GM23338 (cell line): ENCODE data around the gene MFSD11. TPM values are rescaled to one million over a fixed set of nuclear protein-coding genes. Genes with fewer than 3 reads are reported as not detected.
"Not testable (repeated sequence)": the region's sequence is repeated elsewhere in the genome, so short reads cannot be mapped to it uniquely, and the experiment has no call there.

Experiments
- ATAC-seq: fragments of 200-7000 bp; cut with Tn5 transposase; 3 replicates; pipeline ENCODE4 v1.9.1; 2020
- DNase-seq: peaks from one replicate; pipeline ENCODE4 v3.0.0-alpha.2; 2015; ENCODE audit warnings: low spot score
- H2AFZ ChIP-seq: fragments of 200-600 bp; sonication (generic); 2 replicates; pipeline ENCODE4 v1.8.0; 2016; ENCODE audit warnings: antibody characterized with exemption, mild to moderate bottlenecking, moderate library complexity
- H3F3A ChIP-seq: fragments of 200-600 bp; sonication (generic); replicated peaks from 2 replicates; pipeline ENCODE4 v1.8.0; 2017; ENCODE audit warnings: antibody characterized with exemption, mixed run types, low read depth
- H3K27ac ChIP-seq: fragments of 200-600 bp; sonication (generic); 2 replicates; pipeline ENCODE4 v1.6.1; 2016; ENCODE audit warnings: low read depth
- H3K27me3 ChIP-seq: fragments of 200-600 bp; sonication (generic); 2 replicates; pipeline ENCODE4 v1.8.0; 2016; ENCODE audit warnings: mild to moderate bottlenecking, mixed run types, moderate library complexity; ENCODE audit not compliant: insufficient read depth
- H3K36me3 ChIP-seq: fragments of 200-600 bp; sonication (generic); 2 replicates; pipeline ENCODE4 v1.8.0; 2016; ENCODE audit warnings: mild to moderate bottlenecking; ENCODE audit not compliant: insufficient read depth
- H3K4me1 ChIP-seq: fragments of 200-600 bp; sonication (generic); 2 replicates; pipeline ENCODE4 v1.8.0; 2016; ENCODE audit warnings: mild to moderate bottlenecking, moderate library complexity; ENCODE audit not compliant: insufficient read depth
- H3K4me2 ChIP-seq: fragments of 200-600 bp; sonication (generic); 2 replicates; pipeline ENCODE4 v1.7.1; 2017; ENCODE audit warnings: mixed run types
- H3K4me3 ChIP-seq: fragments of 200-600 bp; sonication (generic); 2 replicates; pipeline ENCODE4 v1.6.1; 2016; ENCODE audit warnings: mixed run types
- H3K79me2 ChIP-seq: fragments of 200-600 bp; sonication (generic); replicated peaks from 2 replicates; pipeline ENCODE4 v1.8.0; 2017; ENCODE audit warnings: mild to moderate bottlenecking; ENCODE audit not compliant: insufficient read depth
- H3K9me2 ChIP-seq: fragments of 200-600 bp; sonication (generic); 2 replicates; pipeline ENCODE4 v1.8.0; 2017; ENCODE audit not compliant: insufficient read depth
- H4K20me1 ChIP-seq: fragments of 200-600 bp; sonication (generic); replicated peaks from 2 replicates; pipeline ENCODE4 v1.8.0; 2017; ENCODE audit warnings: mild to moderate bottlenecking; ENCODE audit not compliant: insufficient read depth
- H3K27ac Mint-ChIP-seq: 2 replicates; pipeline ENCODE4 v1.8.0; 2020; ENCODE audit warnings: inconsistent platforms, mild to moderate bottlenecking, moderate library complexity, mixed read lengths
- H3K27me3 Mint-ChIP-seq: 3 replicates; pipeline ENCODE4 v1.8.0; 2022; ENCODE audit warnings: low read depth, mild to moderate bottlenecking, moderate library complexity, mixed read lengths, inconsistent platforms; ENCODE audit not compliant: insufficient read depth, poor library complexity
- H3K36me3 Mint-ChIP-seq: 3 replicates; pipeline ENCODE4 v1.8.0; 2021; ENCODE audit warnings: low read depth, mild to moderate bottlenecking, inconsistent platforms, moderate library complexity, mixed read lengths
- H3K4me1 Mint-ChIP-seq: 3 replicates; pipeline ENCODE4 v1.8.0; 2020; ENCODE audit warnings: mild to moderate bottlenecking, inconsistent platforms, mixed read lengths
- H3K4me3 Mint-ChIP-seq: 3 replicates; pipeline ENCODE4 v1.8.0; 2021; ENCODE audit warnings: moderate library complexity, mild to moderate bottlenecking, inconsistent platforms, mixed read lengths
- H3K9me3 Mint-ChIP-seq: 3 replicates; pipeline ENCODE4 v1.8.0; 2020; ENCODE audit warnings: moderate library complexity, mild to moderate bottlenecking, inconsistent platforms, mixed read lengths
- CREB1 ChIP-seq: fragments of 250-450 bp; sonication (Bioruptor Pico); IDR thresholded peaks from 2 replicates; pipeline ENCODE4 v1.5.0; 2020; ENCODE audit warnings: low read depth, mild to moderate bottlenecking, moderate library complexity
- EZH2 ChIP-seq: fragments of 200-600 bp; sonication (generic); IDR thresholded peaks from one replicate; pipeline ENCODE4 v1.8.0; 2017; ENCODE audit warnings: antibody characterized with exemption, mild to moderate bottlenecking, low read depth; ENCODE audit not compliant: unreplicated experiment
- EZH2phosphoT487 ChIP-seq: fragments of 200-600 bp; sonication (generic); IDR thresholded peaks from one replicate; pipeline ENCODE4 v1.8.1; 2018; ENCODE audit warnings: antibody characterized with exemption; ENCODE audit not compliant: unreplicated experiment
- JUNB ChIP-seq: IDR thresholded peaks from one replicate; pipeline ENCODE4 v1.6.1; 2016; ENCODE audit warnings: antibody characterized with exemption; ENCODE audit not compliant: unreplicated experiment
- NANOG ChIP-seq: IDR thresholded peaks from 2 replicates; pipeline ENCODE4 v1.6.1; 2016; ENCODE audit warnings: antibody characterized with exemption, borderline replicate concordance
- POLR2AphosphoS5 ChIP-seq: IDR thresholded peaks from 2 replicates; pipeline ENCODE4 v1.6.1; 2016; ENCODE audit warnings: antibody characterized with exemption, low read depth
- STAT1 ChIP-seq: IDR thresholded peaks from one replicate; pipeline ENCODE4 v1.6.1; 2016; ENCODE audit warnings: antibody characterized with exemption; ENCODE audit not compliant: unreplicated experiment
- ZNF114 ChIP-seq: fragments of 250-450 bp; sonication (Bioruptor Pico); IDR thresholded peaks from 2 replicates; pipeline ENCODE4 v1.5.0; 2020; ENCODE audit warnings: mild to moderate bottlenecking, moderate library complexity
- polyA plus RNA-seq: library from polyadenylated mRNA; unstranded; fragments of >200 nt; fragmentation: Nextera tagmentation; extraction: Ambion mirVana; gene quantifications from 2 replicates; pipeline ENCODE4 v1.2.1, GENCODE V29; 2016
- total RNA-seq: library from RNA; depleted of rRNA; stranded (reverse); fragments of >200 nt; shearing (Covaris generic); gene quantifications from 2 replicates; pipeline ENCODE4 v1.2.3, GENCODE V29; 2014
- TF ChIP-seq, protein P1 (sequence below): IDR thresholded peaks from 2 replicates; pipeline ENCODE4 v1.6.1; 2016; ENCODE audit warnings: antibody characterized with exemption
- TF ChIP-seq, protein P2 (sequence below): IDR thresholded peaks from one replicate; pipeline ENCODE4 v1.6.1; 2018; ENCODE audit warnings: antibody characterized with exemption; ENCODE audit not compliant: unreplicated experiment
- TF ChIP-seq, protein P3 (sequence below), 2 experiments: fragments of 200-600 bp in 1 of 2; sonication (generic) in 1 of 2; conservative IDR thresholded peaks; 2 replicates each; pipeline versions ENCODE4 v1.5.1 to v1.6.1; 2016 to 2017; ENCODE audit warnings: antibody characterized with exemption in 2 of 2, low read depth in 2 of 2, mild to moderate bottlenecking in 2 of 2, moderate library complexity in 1 of 2

MFSD11 gene
- total and polyA plus RNA-seq, 2 experiments from 2014 or later, result 10.2 to 35.3 TPM

DNA sequence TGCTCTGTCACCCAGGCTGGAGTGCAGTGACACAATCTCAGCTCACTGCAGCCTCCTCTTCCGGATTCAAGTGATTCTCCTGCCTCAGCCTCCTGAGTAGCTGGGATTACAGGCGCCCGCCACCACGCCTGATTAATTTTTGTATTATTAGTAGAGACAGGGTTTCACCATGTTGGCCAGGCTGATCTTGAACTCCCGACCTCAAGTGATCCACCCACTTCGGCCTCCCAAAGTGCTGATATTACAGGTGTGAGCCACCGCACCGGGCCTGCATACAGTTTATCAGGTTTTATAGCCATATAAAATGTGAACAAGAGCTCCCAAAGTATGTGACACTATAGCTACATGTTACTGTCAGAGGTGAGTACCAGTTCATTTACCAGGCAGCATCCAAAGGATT, 14.9 kb upstream of the MFSD11 start:
- not testable (repeated sequence) for H3K27me3 ChIP-seq, H2AFZ ChIP-seq, H3K27ac Mint-ChIP-seq, ATAC-seq, H3K27me3 Mint-ChIP-seq, DNase-seq, H3K4me2 ChIP-seq, H3K9me3 Mint-ChIP-seq, H3K9me2 ChIP-seq, H3K4me3 ChIP-seq, H3K27ac ChIP-seq, H3F3A ChIP-seq, H3K4me3 Mint-ChIP-seq
- peaks cover 68% of the 10 kb centered on the region for H3K36me3 Mint-ChIP-seq
- Histone ChIP-seq H3K79me2 (peaks cover 32% of the 10 kb centered on the region), H4K20me1 (peaks cover 17% of the 10 kb centered on the region), H3K36me3 (peaks cover 33% of the 10 kb centered on the region), H3K4me1 (peaks cover 13% of the 10 kb centered on the region)
- peaks cover 10% of the 10 kb centered on the region; the same call in 2 of the 3 replicates for H3K4me1 Mint-ChIP-seq

DNA sequence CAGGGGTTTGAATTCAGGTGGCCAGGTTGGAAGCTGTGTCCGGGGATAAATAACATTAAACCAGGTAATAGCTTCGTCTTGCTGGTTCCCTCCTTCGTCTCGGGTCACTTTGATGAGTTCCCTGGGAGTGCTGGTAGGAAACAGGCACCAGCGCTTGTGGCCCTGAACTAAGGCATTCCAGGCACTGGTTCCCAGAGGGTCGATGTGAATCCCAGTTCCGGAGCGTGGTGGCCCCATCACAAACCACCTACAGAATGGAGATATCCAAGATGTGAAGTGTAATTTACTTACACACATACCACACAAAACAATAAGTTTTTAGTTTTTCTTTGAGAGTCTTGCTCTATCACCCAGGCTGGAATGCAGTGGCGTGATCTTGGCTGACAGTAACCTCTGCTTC, 14.1 kb upstream of the MFSD11 start:
- H3F3A ChIP-seq, result 0 out of 2 replicates have a peak, but pooled peaks cover 4% of the 10 kb centered on the region
- H2AFZ ChIP-seq, result no peak overlapping the region
- peaks cover 17% of the 10 kb centered on the region for H4K20me1 ChIP-seq
- H3K9me3 Mint-ChIP-seq, result no peaks in the 10 kb centered on the region
- H3K36me3 Mint-ChIP-seq, result peaks cover 60% of the 10 kb centered on the region
- H3K4me3 Mint-ChIP-seq, result no peak overlapping the region
- peaks cover 10% of the 10 kb centered on the region; the same call in 2 of the 3 replicates for H3K4me1 Mint-ChIP-seq
- peaks cover 16% of the 10 kb centered on the region for H3K4me1 ChIP-seq
- peaks cover 31% of the 10 kb centered on the region for H3K36me3 ChIP-seq
- H3K27me3 Mint-ChIP-seq, result peaks cover 5% of the 10 kb centered on the region
- no peak overlapping the region for H3K27ac Mint-ChIP-seq
- H3K4me3 ChIP-seq, result no peak overlapping the region
- ATAC-seq (no peak), DNase-seq (no peak)
- peaks cover 41% of the 10 kb centered on the region for H3K79me2 ChIP-seq
- H3K9me2 ChIP-seq, result no peaks in the 10 kb centered on the region
- no peak overlapping the region for H3K4me2 ChIP-seq
- no peak overlapping the region for H3K27ac ChIP-seq
- no peaks in the 10 kb centered on the region for H3K27me3 ChIP-seq
- TF ChIP-seq NANOG, result no peak
- no peak for TF ChIP-seq CREB1 (CRISPR knock-in tag)
- TF ChIP-seq, protein P1, sequence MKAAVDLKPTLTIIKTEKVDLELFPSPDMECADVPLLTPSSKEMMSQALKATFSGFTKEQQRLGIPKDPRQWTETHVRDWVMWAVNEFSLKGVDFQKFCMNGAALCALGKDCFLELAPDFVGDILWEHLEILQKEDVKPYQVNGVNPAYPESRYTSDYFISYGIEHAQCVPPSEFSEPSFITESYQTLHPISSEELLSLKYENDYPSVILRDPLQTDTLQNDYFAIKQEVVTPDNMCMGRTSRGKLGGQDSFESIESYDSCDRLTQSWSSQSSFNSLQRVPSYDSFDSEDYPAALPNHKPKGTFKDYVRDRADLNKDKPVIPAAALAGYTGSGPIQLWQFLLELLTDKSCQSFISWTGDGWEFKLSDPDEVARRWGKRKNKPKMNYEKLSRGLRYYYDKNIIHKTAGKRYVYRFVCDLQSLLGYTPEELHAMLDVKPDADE, result no peak
- TF ChIP-seq JUNB, result no peak
- no peak for TF ChIP-seq STAT1
- TF ChIP-seq EZH2, result no peak
- no peak for TF ChIP-seq POLR2AphosphoS5
- TF ChIP-seq EZH2phosphoT487, result no peak
- TF ChIP-seq, protein P2, sequence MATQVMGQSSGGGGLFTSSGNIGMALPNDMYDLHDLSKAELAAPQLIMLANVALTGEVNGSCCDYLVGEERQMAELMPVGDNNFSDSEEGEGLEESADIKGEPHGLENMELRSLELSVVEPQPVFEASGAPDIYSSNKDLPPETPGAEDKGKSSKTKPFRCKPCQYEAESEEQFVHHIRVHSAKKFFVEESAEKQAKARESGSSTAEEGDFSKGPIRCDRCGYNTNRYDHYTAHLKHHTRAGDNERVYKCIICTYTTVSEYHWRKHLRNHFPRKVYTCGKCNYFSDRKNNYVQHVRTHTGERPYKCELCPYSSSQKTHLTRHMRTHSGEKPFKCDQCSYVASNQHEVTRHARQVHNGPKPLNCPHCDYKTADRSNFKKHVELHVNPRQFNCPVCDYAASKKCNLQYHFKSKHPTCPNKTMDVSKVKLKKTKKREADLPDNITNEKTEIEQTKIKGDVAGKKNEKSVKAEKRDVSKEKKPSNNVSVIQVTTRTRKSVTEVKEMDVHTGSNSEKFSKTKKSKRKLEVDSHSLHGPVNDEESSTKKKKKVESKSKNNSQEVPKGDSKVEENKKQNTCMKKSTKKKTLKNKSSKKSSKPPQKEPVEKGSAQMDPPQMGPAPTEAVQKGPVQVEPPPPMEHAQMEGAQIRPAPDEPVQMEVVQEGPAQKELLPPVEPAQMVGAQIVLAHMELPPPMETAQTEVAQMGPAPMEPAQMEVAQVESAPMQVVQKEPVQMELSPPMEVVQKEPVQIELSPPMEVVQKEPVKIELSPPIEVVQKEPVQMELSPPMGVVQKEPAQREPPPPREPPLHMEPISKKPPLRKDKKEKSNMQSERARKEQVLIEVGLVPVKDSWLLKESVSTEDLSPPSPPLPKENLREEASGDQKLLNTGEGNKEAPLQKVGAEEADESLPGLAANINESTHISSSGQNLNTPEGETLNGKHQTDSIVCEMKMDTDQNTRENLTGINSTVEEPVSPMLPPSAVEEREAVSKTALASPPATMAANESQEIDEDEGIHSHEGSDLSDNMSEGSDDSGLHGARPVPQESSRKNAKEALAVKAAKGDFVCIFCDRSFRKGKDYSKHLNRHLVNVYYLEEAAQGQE, result no peak
- TF ChIP-seq, protein P3, sequence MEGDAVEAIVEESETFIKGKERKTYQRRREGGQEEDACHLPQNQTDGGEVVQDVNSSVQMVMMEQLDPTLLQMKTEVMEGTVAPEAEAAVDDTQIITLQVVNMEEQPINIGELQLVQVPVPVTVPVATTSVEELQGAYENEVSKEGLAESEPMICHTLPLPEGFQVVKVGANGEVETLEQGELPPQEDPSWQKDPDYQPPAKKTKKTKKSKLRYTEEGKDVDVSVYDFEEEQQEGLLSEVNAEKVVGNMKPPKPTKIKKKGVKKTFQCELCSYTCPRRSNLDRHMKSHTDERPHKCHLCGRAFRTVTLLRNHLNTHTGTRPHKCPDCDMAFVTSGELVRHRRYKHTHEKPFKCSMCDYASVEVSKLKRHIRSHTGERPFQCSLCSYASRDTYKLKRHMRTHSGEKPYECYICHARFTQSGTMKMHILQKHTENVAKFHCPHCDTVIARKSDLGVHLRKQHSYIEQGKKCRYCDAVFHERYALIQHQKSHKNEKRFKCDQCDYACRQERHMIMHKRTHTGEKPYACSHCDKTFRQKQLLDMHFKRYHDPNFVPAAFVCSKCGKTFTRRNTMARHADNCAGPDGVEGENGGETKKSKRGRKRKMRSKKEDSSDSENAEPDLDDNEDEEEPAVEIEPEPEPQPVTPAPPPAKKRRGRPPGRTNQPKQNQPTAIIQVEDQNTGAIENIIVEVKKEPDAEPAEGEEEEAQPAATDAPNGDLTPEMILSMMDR (conservative IDR thresholded peaks at IDR 0.05; ENCODE audit: low read depth in 2 of 2), result no peak
- TF ChIP-seq ZNF114 (CRISPR knock-in tag), result no peak
